NCI-H1048 (cell line): ENCODE measurements around the gene SRCAP.

Experiments
- DNase-seq: peaks from one replicate; lab custom pipeline; 2025; lab: John Stamatoyannopoulos, UW

The SRCAP gene

DNA sequence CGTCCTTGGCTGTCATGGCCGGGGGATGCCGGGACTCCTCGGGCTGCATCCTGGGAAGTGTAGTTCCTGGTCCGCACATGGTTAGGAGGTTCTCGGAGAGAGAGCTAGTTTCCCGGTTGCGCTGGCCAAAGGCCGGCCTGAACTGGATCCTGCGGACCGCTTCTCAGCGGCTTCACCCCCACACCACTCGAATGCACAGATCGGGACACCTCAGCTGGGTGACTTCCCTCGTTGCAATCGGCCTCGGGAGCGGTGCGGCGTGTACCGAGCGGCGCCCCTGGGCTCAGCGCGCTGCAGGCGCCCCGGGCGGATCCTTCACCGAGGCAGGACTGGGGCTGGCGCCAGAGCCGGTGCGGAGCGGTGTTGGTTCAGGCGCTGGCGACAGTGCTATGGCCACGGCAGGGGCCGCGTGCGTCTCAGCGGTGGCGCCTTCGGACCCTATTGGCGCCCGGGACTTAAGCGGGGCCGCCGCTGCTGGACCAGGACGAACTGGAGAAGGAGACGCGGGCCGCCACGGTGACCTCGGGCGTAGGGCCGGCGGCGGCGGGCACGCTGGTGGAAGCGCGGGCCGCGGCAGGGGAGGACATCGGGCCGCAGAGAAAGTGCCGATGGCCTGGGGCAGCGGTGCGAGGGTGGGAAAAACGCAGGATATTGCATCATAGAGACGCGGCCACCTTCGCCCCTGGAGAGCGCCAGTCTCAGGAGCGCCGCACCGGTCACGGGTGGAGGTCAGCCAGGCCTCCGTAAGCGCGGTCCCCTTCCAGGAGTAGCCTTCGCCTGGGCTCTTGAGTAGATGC lies 76.6 kb downstream of the SRCAP start:
- DNase-seq, result peak; percentile 29

DNA sequence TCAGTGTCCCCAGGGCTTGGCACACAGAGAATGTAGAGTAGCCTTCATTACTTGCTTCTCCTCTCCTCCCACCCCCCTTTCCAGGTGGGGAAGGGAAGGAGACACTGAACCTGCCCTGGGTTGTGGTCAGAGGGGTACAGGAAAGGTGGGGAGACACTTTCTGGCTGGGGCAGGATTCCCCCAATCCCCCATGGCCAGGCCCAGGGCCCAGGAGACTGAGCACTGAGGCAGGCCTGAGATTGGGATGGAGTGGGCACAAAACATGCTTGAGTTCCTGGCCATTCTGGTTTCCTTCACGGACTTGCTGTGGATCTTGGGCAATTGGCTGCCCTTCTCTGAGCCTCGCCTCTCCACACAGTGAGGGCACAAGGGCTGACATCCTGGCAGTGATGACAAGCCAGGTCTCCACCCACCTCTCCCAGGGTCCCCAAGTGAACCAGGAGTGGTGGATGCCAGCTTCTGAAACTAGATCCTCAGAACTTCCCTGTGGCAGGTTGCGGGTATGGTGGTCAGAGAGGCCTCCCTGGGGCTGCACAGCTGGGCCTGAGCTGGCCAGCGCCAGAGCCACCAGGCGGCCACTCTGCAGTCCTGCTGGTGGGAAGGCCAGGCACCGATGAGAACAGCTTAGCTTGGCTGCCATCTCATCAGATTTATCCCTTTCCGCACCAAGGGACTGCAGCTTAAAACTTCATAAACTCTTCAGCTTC lies 78.8 kb downstream of the SRCAP start:
- DNase-seq, result no peak

DNA sequence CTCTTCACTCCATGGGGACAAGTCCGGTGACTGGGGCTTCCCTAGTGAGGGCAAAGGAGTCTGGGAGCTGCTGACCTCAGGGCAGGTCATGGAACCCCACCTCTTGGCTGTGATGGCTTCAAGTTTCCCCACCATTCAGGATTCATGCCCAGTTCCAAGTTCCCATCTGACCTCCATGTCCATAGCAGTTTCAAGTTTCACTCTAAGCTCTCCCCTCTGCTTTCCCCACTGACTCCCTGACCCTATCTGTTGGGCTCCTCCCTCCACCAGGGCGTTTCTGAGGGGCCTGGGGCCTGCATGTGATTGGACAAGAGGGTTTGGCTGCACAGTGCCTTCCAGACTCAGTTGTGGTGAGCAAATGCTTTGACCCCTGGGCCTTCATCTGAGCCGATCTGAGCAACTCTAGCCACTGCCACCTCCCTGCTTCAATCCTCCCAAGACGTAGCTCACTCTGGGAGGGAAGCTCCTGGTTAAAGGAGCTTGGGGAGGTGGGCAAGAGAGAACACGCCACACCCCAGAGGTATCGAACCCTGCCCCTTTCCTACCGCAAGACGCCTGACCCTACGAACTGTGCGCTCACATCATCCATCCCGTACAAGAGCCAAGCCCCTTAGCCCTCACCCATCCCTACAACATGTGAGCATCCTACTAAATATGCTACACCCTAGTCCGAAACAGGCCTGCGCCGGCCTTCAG lies 79.7 kb downstream of the SRCAP start:
- no peak for DNase-seq

DNA sequence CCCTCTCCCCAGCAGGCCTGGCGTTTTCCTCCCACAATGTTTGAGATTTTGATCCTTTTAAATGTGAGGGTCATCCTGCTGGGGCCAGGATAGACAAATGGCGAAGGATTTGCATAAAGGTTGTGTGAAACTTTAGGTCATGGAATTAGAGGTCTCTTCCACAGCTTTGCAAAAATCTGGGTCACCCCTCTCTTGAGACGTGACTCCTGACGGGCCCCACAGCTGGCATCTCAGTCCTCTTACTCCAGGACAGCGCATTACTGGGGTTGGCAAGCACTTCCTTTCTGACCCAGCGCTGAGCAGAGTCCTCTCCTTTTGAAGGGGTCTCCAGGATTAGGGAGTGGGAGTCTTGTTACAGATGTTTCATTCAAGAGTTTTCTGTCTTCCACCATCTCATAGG lies 80.6 kb downstream of the SRCAP start:
- no peak for DNase-seq

DNA sequence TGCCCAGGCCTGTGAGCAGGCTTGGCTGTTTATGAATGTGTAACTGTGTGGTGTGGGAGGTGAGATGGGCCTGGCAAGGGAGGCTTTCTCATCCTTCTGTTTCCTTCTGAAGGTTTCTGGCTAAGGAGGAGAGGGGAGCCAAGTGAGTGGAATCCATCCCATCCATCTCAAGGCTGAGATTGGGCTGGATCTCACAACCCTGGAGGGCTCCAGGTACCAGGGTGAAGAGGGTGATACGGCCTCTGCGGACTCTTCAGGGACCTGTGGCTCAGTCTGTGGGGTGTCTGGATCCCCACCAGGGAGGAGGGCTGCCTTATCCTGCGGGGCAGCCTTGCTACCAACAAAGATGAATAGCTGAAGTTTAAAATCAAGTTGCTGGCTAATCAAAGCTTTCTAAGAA lies 81.0 kb downstream of the SRCAP start:
- no peak for DNase-seq

DNA sequence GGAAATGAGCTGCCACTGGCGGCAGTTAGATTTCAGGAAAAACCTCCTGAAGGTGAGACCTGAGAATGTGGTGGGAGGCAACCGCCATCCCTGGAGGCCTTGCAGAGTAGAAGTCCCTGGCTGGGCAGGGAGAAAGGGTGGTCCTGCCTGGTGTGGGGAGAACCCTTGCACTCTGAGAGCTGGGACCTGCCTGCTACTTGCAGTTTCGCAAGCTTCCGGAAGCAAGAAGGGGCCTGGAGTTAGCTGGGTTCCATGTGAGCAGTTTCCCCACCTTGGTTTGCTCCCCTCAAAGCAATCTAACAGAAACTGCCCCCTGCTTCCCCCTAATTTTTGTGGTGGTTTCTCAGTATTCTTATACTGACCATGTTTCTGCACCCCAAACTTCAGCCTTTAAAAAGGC lies 81.6 kb downstream of the SRCAP start:
- DNase-seq, result no peak

DNA sequence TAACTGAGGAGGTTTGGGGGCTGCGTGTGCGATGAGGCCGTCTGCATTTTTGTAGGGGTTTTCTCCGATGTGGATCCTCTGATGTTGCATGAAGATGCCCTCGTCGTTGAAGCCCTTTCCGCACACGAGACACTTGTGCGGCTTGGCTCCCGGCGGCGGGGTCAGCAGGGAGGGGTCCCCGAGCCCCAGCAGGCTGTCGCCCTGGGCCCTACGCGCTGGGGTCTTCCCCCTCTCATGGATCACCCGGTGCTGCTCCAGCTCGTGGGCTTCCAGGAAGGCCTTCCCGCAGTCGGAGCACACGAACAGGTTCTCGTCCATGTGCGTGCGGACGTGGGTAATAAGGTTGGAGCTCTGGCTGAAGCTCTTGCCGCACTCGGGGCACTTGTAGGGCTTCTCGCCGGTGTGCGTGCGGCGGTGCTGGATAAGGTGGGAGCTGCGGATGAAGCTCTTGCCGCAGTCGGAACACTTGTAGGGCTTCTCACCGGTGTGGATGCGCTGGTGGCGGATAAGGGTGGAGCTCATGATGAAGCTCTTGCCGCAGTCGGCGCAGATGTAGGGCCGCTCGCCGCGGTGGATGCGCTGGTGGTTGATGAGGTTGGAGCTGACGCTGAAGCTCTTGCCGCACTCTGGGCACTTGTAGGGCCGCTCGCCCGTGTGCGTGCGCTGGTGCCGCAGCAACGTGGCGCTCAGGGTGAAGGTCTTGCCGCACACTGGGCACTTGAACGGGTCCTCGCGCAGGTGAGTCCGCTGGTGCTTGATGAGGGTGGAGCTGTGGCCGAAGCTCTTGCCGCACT lies 83.7 kb downstream of the SRCAP start:
- DNase-seq, result no peak

DNA sequence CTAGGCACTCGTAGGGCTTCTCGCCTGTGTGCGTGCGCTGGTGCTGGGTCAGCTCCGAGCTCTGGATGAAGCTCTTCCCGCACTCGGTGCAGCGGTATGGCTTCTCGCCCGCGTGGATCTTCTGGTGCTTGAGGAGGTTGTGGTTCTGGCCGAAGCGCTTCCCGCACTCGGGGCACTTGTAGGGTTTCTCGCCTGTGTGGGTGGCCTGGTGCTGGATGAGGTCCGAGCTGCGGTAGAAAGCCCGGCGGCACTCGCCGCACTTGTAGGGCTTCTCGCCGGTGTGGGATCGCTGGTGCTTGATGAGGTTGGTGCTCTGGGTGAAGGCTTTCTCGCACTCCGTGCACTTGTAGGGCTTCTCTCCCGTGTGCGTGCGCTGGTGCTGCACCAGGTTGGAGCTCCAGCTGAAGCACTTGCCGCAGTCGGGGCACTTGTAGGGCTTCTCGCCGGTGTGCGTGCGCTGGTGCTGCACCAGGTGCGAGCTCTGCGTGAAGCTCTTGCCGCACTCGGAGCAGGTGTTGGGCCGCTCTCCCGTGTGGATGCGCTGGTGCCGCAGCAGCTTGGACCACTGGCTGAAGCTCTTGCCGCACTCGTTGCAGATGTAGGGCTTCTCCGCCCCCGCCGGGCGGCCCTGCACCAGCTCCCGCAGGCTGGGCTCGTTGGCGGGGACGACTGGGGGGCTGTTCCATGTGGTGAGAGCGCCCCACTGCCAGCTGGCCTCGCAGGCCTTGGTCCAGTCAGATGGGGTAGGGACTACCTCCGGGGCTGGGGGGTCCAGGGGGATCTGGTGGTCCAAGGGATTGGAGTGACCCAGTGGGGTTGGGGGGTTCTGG lies 84.5 kb downstream of the SRCAP start:
- no peak for DNase-seq

DNA sequence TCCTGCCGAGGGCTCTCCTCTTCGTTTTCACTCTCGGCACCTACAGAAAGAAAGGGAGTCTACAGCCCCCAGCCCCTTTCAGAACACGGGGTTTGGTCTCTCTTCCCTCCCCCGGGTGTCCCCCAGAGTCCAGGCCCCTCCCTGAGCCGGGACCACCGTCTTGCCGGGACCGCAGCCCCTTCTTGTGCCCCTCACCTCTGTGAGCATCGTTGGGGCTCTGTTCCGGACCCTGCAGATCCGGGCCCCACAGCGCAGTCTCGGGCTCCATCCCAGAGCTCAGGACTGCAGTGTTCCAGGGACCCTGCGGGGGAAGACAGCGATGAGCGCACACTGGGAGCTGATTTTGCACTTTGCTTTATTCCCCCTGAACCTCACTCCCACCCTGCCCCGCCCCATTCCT lies 85.2 kb downstream of the SRCAP start:
- DNase-seq, result no peak

DNA sequence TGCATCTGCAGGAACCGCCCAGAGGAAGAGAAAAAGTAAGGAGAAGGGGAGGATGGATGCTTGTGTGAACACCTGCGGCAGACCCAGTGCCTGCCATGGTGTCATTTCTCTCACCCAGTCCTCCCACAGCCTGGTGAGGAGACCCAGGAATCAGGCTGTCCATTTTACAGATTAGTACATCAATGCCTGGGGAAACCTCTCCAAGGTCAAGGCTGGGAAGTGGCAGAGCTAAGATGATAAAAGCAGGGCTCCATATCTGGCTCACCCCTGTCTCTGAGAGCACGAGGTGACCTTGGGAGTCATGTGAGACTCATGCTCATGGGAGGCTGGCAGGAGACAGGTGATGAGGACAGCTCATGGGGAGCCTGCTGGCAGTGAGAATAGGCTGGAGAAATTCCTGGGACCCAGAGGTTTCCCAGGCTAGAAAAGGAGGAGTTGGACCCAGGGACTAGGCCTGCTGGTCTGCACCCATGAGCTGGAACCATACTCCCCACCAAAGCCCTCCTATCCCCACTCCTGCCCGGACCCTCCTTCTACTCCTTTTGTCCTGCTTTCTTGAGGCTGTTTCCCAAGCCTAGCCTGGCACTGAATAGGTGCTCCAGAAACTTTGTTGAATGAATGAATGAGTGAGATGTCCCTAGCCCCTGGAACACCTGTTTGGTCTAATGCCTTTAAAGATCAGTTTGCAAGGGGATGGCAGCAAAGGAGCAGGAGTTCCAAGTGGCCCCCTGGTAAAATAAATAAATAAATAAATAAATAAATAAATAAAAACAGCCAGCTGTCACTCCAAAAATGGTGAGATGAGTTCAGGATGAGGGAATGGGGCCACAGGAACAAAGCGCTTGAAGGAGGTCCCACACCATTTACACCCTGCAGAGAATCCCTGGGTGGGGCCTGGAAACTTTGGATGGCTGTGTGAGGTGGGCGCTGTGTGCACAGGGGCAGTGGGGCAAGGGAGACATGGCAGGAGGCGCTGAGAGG lies 86.4 kb downstream of the SRCAP start:
- no peak for DNase-seq

DNA sequence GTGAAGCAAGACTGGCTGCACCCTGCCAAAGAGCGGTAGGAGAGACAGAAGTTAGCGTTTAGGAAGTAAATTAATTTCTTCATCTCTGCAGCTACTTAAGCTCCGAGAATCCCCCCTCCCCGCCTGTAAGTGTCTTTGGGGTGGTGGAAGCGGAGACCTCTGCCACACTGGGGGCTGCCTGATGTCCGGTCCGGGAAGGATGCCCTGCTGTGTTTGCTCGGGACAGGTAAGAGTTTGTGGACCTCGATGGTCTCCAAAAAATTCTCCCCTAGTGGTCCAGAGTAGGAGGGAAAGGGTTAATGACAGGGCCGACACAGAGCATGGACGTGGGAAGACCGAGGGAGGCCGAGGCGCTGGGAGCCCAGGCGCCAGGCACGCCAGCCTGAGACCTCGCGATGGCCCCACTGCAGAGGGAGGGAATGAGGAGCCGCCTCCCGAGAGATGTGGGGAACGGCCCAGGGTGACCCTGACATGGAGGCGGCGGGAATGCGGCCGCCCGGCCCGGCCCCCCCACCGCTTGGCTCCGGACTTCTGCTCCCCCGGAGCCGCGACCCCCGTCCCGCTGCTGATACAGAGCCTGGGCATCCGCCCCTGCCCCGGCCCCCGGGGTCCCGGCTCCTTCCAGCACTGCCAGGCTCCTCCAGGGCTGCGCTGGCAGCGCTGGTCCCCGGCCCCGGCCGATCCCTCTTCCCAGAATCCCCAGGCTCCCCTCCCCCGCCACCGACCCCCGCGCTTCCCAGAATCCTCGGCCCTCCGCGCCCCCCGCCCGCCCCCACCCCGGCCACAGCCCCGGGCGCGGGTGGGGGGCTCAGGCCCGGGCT lies 87.4 kb downstream of the SRCAP start:
- no peak for DNase-seq

DNA sequence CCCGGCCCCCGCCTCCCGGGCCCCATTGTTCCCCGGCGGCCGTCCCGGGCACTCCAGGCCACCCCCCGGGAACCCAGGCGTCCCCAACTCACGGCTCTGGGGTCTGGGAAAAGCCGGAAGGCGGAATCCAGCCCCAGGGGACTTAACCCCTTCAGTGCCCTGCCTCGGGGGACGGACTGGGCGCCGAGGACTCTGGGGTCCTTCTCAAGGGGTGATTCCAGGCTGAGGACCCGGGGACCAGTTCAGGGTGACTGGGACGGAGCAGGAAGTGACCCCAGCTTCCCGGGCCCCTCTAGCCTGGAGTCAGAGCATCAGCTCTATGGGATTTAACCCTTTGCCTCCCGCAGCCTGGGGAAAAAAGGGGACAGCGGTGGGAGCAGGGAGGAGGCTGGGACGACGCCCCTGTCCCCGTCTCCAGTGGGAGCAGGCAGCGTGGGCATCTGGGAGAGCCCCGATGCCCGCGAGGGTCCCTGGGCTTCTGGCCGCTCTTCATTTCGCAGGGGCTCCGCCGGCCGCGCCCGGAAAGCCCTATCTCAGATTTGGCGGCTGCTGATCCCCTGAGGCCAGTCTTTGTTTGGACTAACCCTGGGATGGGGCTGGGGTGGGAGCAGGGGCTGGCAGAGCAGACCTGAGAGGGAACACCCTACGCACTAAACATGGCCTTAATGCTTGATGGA lies 88.1 kb downstream of the SRCAP start, which contains the start of gene ZNF629:
Gene ZNF629 (minus strand): TSS at position 270 of the 677 bp plus-strand sequence. CDS start 2,723 bp downstream, outside the sequence.
- DNase-seq, result no peak

DNA sequence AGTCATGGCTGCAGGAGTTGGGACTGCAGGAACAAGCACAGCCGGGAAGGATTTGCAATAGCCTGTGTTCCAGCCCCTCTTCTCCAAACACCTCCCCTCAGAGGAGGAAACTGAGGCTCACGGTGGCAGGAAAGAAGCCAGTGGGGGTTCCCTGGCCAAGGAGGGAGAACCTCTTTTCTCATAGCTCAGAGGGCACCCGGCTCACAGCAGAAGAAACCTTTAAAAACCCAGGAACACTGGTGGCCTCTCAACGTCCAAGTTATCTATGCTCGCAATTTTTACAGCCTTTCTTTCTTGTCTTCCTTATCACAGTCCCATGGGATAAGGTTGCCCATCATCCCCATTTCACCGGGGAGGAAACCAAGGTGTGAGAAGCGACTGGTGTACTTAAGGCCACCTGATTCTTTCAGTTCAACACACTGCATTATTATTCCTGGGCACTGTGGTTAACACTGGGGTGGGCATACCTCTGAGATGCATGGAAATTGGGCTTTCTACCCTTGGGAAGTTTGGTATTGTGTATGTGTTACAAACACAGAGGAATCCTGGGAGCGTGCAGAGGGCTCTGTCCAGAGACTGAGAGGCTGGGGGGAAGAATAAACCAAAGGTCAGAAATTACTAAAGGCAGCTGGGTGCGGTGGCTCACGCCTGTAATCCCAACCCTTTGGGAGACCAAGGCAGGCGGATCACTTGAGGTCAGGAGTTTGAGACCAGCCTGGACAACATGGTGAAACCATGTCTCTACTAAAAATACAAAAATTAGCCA lies 88.8 kb downstream of the SRCAP start:
- no peak for DNase-seq
